ENCODE measurements around the gene PRICKLE2.

DNA sequence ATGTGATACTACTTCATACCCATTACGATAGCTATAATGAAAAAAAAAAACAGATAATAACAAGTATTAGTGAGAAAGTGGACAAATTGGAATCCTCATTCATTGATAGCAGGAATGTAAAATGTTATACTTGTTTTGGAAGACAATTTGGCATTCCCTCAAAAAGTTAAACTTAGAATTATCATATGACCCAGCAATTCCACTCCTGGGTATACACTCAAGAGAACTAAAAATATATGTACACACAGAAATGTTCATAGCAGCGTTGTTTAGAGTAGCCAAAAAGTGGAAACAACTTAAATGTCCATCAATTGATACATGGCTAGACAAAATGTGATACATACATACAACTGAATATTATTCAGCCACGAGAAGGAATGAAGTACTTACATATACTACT is 69.9 kb downstream of the PRICKLE2 start:
- TF ChIP-seq MTA3 (IDR thresholded peaks at IDR 0.05; ENCODE audit: borderline replicate concordance, low read length) = no peak
- TF ChIP-seq, protein P1, sequence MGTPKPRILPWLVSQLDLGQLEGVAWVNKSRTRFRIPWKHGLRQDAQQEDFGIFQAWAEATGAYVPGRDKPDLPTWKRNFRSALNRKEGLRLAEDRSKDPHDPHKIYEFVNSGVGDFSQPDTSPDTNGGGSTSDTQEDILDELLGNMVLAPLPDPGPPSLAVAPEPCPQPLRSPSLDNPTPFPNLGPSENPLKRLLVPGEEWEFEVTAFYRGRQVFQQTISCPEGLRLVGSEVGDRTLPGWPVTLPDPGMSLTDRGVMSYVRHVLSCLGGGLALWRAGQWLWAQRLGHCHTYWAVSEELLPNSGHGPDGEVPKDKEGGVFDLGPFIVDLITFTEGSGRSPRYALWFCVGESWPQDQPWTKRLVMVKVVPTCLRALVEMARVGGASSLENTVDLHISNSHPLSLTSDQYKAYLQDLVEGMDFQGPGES (IDR thresholded peaks at IDR 0.05) = no peak
- no peak for TF ChIP-seq EED (IDR thresholded peaks at IDR 0.05; ENCODE audit: low read depth)
- TF ChIP-seq, protein P2, sequence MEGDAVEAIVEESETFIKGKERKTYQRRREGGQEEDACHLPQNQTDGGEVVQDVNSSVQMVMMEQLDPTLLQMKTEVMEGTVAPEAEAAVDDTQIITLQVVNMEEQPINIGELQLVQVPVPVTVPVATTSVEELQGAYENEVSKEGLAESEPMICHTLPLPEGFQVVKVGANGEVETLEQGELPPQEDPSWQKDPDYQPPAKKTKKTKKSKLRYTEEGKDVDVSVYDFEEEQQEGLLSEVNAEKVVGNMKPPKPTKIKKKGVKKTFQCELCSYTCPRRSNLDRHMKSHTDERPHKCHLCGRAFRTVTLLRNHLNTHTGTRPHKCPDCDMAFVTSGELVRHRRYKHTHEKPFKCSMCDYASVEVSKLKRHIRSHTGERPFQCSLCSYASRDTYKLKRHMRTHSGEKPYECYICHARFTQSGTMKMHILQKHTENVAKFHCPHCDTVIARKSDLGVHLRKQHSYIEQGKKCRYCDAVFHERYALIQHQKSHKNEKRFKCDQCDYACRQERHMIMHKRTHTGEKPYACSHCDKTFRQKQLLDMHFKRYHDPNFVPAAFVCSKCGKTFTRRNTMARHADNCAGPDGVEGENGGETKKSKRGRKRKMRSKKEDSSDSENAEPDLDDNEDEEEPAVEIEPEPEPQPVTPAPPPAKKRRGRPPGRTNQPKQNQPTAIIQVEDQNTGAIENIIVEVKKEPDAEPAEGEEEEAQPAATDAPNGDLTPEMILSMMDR (IDR thresholded peaks at IDR 0.05 in 2 of 3, conservative IDR thresholded peaks at IDR 0.05 in 1 of 3; ENCODE audit: control insufficient read depth in 2 of 3, extremely low read depth in 1 of 3, insufficient read depth in 1 of 3, low read depth in 3 of 3, low read length in 3 of 3) = no peak
- TF ChIP-seq, protein P3, sequence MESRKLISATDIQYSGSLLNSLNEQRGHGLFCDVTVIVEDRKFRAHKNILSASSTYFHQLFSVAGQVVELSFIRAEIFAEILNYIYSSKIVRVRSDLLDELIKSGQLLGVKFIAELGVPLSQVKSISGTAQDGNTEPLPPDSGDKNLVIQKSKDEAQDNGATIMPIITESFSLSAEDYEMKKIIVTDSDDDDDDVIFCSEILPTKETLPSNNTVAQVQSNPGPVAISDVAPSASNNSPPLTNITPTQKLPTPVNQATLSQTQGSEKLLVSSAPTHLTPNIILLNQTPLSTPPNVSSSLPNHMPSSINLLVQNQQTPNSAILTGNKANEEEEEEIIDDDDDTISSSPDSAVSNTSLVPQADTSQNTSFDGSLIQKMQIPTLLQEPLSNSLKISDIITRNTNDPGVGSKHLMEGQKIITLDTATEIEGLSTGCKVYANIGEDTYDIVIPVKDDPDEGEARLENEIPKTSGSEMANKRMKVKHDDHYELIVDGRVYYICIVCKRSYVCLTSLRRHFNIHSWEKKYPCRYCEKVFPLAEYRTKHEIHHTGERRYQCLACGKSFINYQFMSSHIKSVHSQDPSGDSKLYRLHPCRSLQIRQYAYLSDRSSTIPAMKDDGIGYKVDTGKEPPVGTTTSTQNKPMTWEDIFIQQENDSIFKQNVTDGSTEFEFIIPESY (IDR thresholded peaks at IDR 0.05) = no peak
- TF ChIP-seq SMAD5 (IDR thresholded peaks at IDR 0.05; ENCODE audit: low read depth) = no peak
- no peak for TF ChIP-seq STAT1 (conservative IDR thresholded peaks at IDR 0.05)
- TF ChIP-seq POLR2A (IDR thresholded peaks at IDR 0.05; ENCODE audit: low read depth, low read length) = no peak
- no peak for TF ChIP-seq POLR2AphosphoS5 (IDR thresholded peaks at IDR 0.05; ENCODE audit: low read length)
- no peak for TF ChIP-seq BRCA1 (IDR thresholded peaks at IDR 0.05; ENCODE audit: low read depth, low read length)
- no peak for TF ChIP-seq CBX5 (IDR thresholded peaks at IDR 0.05; ENCODE audit: low read depth)
- TF ChIP-seq, protein P4, sequence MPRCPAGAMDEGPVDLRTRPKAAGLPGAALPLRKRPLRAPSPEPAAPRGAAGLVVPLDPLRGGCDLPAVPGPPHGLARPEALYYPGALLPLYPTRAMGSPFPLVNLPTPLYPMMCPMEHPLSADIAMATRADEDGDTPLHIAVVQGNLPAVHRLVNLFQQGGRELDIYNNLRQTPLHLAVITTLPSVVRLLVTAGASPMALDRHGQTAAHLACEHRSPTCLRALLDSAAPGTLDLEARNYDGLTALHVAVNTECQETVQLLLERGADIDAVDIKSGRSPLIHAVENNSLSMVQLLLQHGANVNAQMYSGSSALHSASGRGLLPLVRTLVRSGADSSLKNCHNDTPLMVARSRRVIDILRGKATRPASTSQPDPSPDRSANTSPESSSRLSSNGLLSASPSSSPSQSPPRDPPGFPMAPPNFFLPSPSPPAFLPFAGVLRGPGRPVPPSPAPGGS (IDR thresholded peaks at IDR 0.05; ENCODE audit: borderline replicate concordance, insufficient read depth, low read depth, low read length, poor library complexity, severe bottlenecking) = no peak

All from GM12878 (cell line).